BLaER1 treated with 17β-estradiol and CSF1 and Interleukin-3, amounts not matched to agents 10 nM and 100 nM (cell line): ENCODE data around the gene GPSM1.

Source experiments
- H3K27ac ChIP-seq, 11 experiments: shearing (Covaris generic); formaldehyde crosslinking; 2 replicates each; pipeline ENCODE4 v1.8.1; 2022
- H3K27me3 ChIP-seq, 11 experiments: shearing (Covaris generic); formaldehyde crosslinking; 2 replicates each; pipeline ENCODE4 v1.8.1; 2022
- H3K36me3 ChIP-seq, 11 experiments: shearing (Covaris generic); formaldehyde crosslinking; 2 replicates each; pipeline ENCODE4 v1.8.1; 2022
- H3K4me1 ChIP-seq, 10 experiments: shearing (Covaris generic); formaldehyde crosslinking; 2 replicates each; pipeline ENCODE4 v1.8.1; 2022
- H3K4me2 ChIP-seq, 11 experiments: shearing (Covaris generic); formaldehyde crosslinking; 2 replicates each; pipeline ENCODE4 v1.8.1; 2022
- H3K4me3 ChIP-seq, 10 experiments: shearing (Covaris generic); formaldehyde crosslinking; 2 replicates each; pipeline ENCODE4 v1.8.1; 2022
- H3K9ac ChIP-seq, 11 experiments: shearing (Covaris generic); formaldehyde crosslinking; 2 replicates each; pipeline ENCODE4 v1.8.1; 2022
- H3K9me3 ChIP-seq, 11 experiments: shearing (Covaris generic); formaldehyde crosslinking; replicated peaks in 1 of 11; 2 replicates each; pipeline ENCODE4 v1.8.1; 2022
- H4K20me1 ChIP-seq, 11 experiments: shearing (Covaris generic); formaldehyde crosslinking; 2 replicates each; pipeline ENCODE4 v1.8.1; 2022
- Cebpa-rat ChIP-seq, 11 experiments: shearing (Covaris generic); IDR thresholded peaks; 2 replicates each; pipeline ENCODE4 v1.8.1; 2022

The GPSM1 gene, protein sequence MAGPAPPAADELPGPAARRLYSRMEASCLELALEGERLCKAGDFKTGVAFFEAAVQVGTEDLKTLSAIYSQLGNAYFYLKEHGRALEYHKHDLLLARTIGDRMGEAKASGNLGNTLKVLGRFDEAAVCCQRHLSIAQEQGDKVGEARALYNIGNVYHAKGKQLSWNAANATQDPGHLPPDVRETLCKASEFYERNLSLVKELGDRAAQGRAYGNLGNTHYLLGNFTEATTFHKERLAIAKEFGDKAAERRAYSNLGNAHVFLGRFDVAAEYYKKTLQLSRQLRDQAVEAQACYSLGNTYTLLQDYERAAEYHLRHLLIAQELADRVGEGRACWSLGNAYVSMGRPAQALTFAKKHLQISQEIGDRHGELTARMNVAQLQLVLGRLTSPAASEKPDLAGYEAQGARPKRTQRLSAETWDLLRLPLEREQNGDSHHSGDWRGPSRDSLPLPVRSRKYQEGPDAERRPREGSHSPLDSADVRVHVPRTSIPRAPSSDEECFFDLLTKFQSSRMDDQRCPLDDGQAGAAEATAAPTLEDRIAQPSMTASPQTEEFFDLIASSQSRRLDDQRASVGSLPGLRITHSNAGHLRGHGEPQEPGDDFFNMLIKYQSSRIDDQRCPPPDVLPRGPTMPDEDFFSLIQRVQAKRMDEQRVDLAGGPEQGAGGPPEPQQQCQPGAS

DNA sequence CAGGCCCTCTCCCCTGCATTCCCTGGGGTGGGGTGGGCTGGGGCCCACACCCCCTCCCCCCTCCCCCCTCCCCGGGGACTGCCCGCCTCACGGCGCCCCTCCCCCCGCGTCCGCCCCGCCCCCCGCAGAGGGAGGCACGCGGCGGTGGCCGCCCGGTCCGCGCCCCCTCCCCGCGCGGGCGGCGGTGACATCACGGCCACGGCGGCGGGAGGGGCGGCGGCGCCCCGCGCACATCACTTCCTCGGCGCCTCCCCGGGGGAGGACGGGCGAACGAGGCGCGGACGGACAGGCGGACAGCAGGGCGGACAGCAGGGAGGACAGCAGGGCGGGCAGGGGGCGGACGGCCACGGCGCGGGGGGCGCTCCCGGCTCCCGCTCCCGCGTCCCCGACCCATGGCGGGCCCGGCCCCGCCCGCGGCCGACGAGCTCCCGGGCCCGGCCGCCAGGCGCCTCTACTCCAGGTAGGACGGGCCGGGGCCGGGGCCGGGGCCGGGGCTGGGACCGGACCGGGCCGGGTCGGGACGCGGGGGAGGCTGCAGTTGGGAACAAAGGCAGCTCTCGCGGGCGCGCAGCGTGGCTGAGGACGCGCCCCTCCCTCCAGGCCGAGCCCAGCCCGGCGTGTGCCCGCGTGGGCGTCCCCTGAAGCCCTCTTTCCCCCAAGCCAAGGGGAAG, at the start of gene GPSM1:
TSS of gene GPSM1 (plus strand) at position 236 of the 671 bp plus-strand sequence. CDS start at position 393, 157 bp downstream.
- TF ChIP-seq Cebpa-rat (IDR thresholded peaks at IDR 0.05) = no peak
- H3K9ac ChIP-seq = peak within 1 kb of the TSS; percentile 80 to 95 (median 86)
- H4K20me1 ChIP-seq = peaks cover 0 to 46% (median 45%) of the 10 kb centered on the region in 11 experiments; a peak in 20 of 22 replicates
- peaks cover 58 to 91% (median 85%) of the 10 kb centered on the region in 10 experiments for H3K4me1 ChIP-seq
- H3K9me3 ChIP-seq = no peaks in the 10 kb centered on the region
- peak within 1 kb of the TSS; percentile 67 to 91 (median 78) for H3K4me3 ChIP-seq
- peak within 1 kb of the TSS; percentile 93 to 100 (median 99) for H3K4me2 ChIP-seq
- H3K27ac ChIP-seq = peak within 1 kb of the TSS; percentile 37 to 93 (median 86); a peak in 21 of 22 replicates
- H3K27me3 ChIP-seq = peaks cover 0 to 18% (median 0%) of the 10 kb centered on the region in 11 experiments; a peak in 6 of 22 replicates
- peaks cover 0 to 20% (median 12%) of the 10 kb centered on the region in 11 experiments; a peak in 13 of 22 replicates for H3K36me3 ChIP-seq

DNA sequence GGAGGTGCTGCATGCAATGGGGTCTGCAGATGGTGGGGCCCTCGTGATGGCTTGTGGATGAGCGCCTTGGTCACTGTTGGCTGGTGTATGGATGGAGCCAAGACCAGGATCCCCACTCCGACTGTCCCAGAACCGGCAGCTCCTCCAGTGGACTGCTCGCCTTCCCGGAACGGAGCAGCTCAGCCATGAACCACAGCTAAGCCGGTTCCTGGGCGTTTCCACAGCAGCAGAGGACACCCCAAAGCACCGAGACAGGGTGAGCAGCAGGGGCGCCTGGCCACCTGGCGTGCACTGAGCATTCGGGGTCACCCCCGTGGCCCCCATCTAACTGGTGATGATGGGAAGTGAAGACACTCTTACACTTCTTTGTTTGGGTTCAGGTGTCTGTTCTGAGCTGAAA, 49.6 kb upstream of the GPSM1 start:
- TF ChIP-seq Cebpa-rat (IDR thresholded peaks at IDR 0.05) = no peak
- no peaks in the 10 kb centered on the region for H3K36me3 ChIP-seq
- peaks cover 0 to 8% (median 0%) of the 10 kb centered on the region in 11 experiments; a peak in 5 of 22 replicates for H3K27me3 ChIP-seq
- H3K4me2 ChIP-seq = no peak overlapping the region
- peaks cover 0 to 32% (median 0%) of the 10 kb centered on the region in 11 experiments; a peak in 2 of 22 replicates for H4K20me1 ChIP-seq
- peaks cover 10 to 35% (median 25%) of the 10 kb centered on the region in 10 experiments for H3K4me1 ChIP-seq
- H3K9ac ChIP-seq = no peak overlapping the region
- no peak overlapping the region for H3K4me3 ChIP-seq
- no peaks in the 10 kb centered on the region for H3K9me3 ChIP-seq
- H3K27ac ChIP-seq = no peak overlapping the region

DNA sequence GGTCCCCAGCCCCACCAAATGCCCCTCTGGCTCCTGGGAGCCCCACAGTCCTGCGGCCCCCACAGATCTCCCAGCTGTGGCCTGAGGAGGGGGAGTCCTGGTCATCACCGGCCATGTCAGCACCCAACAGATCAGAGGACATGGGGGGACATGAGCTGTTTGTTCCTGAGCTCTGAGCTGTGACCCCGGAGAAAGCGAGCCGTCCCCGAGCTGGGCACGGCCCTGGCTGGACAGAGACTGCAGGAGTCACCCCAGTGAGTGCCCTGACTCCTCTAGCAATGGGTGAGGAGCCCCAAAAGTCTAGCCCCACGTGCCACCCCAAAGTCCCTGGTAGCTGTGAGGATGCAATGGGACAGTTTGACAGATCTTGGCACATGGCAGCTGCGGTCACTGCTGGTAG, 49.1 kb upstream of the GPSM1 start:
- no peaks in the 10 kb centered on the region for H3K36me3 ChIP-seq
- no peak for TF ChIP-seq Cebpa-rat (IDR thresholded peaks at IDR 0.05)
- no peak overlapping the region for H3K4me2 ChIP-seq
- no peaks in the 10 kb centered on the region for H3K9me3 ChIP-seq
- H4K20me1 ChIP-seq = peaks cover 0 to 32% (median 0%) of the 10 kb centered on the region in 11 experiments; a peak in 4 of 22 replicates
- H3K4me3 ChIP-seq = no peak overlapping the region
- no peak overlapping the region for H3K9ac ChIP-seq
- H3K27me3 ChIP-seq = peaks cover 0 to 12% (median 0%) of the 10 kb centered on the region in 11 experiments; a peak in 5 of 22 replicates
- H3K4me1 ChIP-seq = peaks cover 15 to 40% (median 30%) of the 10 kb centered on the region in 10 experiments
- H3K27ac ChIP-seq = no peak overlapping the region

DNA sequence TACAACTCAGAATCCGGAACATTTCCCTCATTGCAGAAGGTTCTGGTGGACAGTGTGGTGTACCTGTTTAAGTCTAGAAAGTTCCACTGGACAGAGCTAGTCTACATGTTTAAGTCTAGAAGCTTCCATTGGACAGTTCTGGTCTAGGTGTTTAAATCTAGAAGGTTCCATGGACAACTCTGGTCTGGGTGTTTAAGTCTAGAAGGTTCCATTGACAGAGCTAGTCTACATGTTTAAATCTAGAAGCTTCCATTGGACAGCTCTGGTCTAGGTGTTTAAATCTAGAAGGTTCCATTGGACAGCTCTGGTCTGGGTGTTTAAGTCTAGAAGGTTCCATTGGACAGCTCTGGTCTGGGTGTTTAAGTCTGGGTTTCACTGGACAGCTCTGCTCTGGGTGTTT, 48.4 kb upstream of the GPSM1 start:
- H3K4me1 ChIP-seq = peaks cover 19 to 47% (median 36%) of the 10 kb centered on the region in 10 experiments
- no peak overlapping the region for H3K9ac ChIP-seq
- H3K4me3 ChIP-seq = no peak overlapping the region
- no peaks in the 10 kb centered on the region for H3K36me3 ChIP-seq
- TF ChIP-seq Cebpa-rat (IDR thresholded peaks at IDR 0.05) = no peak
- no peak overlapping the region for H3K4me2 ChIP-seq
- no peak overlapping the region for H3K27ac ChIP-seq
- peaks cover 0 to 12% (median 0%) of the 10 kb centered on the region in 11 experiments; a peak in 5 of 22 replicates for H3K27me3 ChIP-seq
- peaks cover 0 to 33% (median 0%) of the 10 kb centered on the region in 11 experiments; a peak in 5 of 22 replicates for H4K20me1 ChIP-seq
- H3K9me3 ChIP-seq = no peaks in the 10 kb centered on the region

DNA sequence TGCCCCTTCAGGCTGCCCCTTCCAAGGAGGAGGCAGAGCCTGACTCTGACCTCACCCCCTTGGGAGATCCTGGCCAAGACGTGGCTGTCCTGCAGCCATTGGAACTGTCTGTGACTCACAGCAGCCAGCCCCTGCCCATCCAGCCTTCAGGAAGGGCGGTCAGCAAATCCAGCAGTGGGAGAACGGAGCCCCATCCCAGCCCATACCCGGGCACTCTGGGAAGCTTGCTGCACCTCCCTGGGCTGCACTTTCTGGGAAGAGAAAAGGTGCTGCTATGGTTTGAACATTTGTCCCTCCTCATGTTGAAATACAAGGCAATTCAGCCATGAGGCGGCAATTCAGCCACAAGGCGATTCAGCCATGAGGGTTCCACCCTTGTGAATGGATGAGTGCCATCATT, 47.9 kb upstream of the GPSM1 start:
- Histone ChIP-seq H3K9ac (no peak overlapping the region), H3K27ac (no peak overlapping the region), H3K27me3 (peaks cover 0 to 12% (median 0%) of the 10 kb centered on the region in 11 experiments; a peak in 5 of 22 replicates), H3K4me2 (no peak overlapping the region), H3K9me3 (no peaks in the 10 kb centered on the region), H3K4me1 (peaks cover 19 to 52% (median 42%) of the 10 kb centered on the region in 10 experiments), H3K36me3 (no peaks in the 10 kb centered on the region), H3K4me3 (no peak overlapping the region), H4K20me1 (peaks cover 0 to 35% (median 0%) of the 10 kb centered on the region in 11 experiments; a peak in 5 of 22 replicates)
- no peak for TF ChIP-seq Cebpa-rat (IDR thresholded peaks at IDR 0.05)

DNA sequence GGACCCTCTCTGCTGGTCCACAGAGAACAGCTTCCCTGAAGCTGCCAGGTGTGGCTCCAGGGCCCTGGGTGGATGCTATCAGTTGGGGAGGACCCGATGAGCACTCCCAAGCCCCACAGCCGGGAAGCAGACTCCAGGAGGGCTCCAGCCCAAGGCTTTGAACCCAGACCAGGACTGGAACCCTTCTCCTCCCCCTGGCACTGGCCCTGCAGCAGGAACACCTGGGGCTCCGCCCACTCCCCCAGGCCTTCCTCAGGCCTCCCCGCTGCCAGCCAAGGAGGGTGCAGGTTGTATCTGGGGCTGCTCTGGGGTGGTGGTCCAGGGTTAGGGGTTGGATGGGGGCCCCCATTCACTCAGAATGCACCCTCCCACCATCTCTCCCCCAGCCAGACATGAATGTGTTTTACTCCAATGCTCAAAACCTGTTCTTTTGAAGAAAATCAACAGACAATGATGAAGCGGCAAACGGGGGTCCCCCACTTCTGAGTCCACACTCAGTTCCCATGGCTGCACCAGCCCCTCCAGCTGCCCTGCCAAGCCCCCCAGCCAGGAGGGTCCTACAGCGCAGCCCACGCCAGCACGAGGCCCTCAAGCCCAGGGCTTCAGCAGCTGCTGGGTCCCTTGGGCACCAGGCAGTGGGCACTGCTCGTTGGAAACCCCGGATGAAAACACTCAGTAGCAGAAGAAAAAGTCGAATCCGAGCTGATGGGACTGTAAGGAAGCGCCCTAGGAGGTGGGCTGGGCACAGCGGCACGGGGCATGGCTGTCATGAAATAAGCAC, 46.6 kb upstream of the GPSM1 start:
- Histone ChIP-seq H3K36me3 (no peaks in the 10 kb centered on the region), H3K9ac (no peak overlapping the region), H3K9me3 (no peaks in the 10 kb centered on the region), H3K27me3 (peaks cover 0 to 12% (median 0%) of the 10 kb centered on the region in 11 experiments; a peak in 5 of 22 replicates), H3K27ac (no peak overlapping the region), H3K4me1 (peaks cover 19 to 64% (median 46%) of the 10 kb centered on the region in 10 experiments), H4K20me1 (peaks cover 0 to 33% (median 0%) of the 10 kb centered on the region in 11 experiments; a peak in 5 of 22 replicates), H3K4me2 (peak overlapping the region in 8 of 11 experiments; percentile 72 to 98 (median 92); a peak in 13 of 22 replicates), H3K4me3 (no peak overlapping the region)
- TF ChIP-seq Cebpa-rat (IDR thresholded peaks at IDR 0.05) = no peak

DNA sequence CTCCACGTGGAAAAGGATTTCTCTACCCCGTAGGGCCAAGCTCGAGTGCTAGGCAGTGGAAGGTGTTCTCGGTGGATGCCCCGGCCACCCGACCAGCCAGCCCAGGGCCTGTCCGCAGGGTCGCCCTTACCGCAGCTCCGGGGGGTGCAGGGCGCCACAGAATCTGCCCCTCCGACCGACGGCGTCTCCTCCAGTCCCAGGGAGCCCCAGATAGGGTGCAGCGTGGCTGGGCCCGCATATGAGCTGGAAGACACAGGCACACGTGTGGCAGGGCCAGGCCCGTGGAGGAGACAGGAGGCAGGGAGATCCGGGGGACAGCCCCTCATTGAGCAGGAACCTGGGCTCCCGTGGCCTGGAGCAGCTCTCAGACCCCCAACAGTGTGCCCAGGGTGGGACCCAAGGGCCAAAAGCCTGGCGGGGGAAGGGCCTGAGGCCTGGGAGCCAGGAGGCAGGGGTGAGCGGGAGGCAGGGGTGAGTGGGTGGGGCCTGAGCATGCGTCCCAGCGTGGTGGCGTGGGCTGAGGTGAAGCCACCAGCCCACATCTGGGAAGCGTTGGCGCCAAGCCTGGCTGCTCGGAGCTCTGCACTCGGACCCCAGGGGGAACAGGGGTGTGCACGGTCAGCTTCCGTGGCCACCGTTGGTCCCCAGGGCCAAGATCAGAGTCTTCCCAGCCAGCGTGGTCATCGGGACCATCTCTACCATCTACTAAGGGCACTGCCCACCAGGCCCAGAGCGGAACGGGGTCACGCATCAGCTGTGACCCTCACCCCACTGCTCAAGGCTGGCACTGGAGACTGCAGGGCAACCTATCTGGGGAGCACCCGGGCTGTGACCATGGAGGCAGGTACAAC, 45.7 kb upstream of the GPSM1 start:
- Histone ChIP-seq H3K27ac (peak overlapping the region in 1 of 11 experiments; percentile 15; a peak in 1 of 22 replicates), H3K27me3 (peaks cover 0 to 12% (median 0%) of the 10 kb centered on the region in 11 experiments; a peak in 4 of 22 replicates), H4K20me1 (peaks cover 0 to 36% (median 0%) of the 10 kb centered on the region in 11 experiments; a peak in 5 of 22 replicates), H3K4me1 (peaks cover 19 to 64% (median 46%) of the 10 kb centered on the region in 10 experiments), H3K4me3 (no peak overlapping the region; a peak in 1 of 20 replicates), H3K9me3 (no peaks in the 10 kb centered on the region), H3K9ac (peak overlapping the region in 2 of 11 experiments; percentile 28 to 57; a peak in 2 of 22 replicates), H3K36me3 (no peaks in the 10 kb centered on the region), H3K4me2 (peak overlapping the region; percentile 26 to 98 (median 90))
- no peak for TF ChIP-seq Cebpa-rat (IDR thresholded peaks at IDR 0.05)
